HG02759 (cell line): ENCODE measurements around the gene PDIK1L.
A peak's percentile ranks its signal among the peaks of the same experiment; 100 is the strongest.
"Not testable (repeated sequence)": the region's sequence is repeated elsewhere in the genome, so short reads cannot be mapped to it uniquely, and the experiment has no call there.

Source experiments
- ATAC-seq: cut with Tn5 transposase; IDR thresholded peaks from one replicate; pipeline ENCODE4 v1.9.1; 2021; ENCODE audit warnings: mild to moderate bottlenecking, moderate library complexity; ENCODE audit not compliant: unreplicated experiment

The PDIK1L gene

GRCh38 chr1:26089125-26089524, 22.5 kb upstream of the PDIK1L start:
- ATAC-seq = no peak

GRCh38 chr1:26090893-26091292, 20.7 kb upstream of the PDIK1L start:
- no peak for ATAC-seq

- ATAC-seq = no peak
Observed at GRCh38 chr1:26092422-26092821, 19.2 kb upstream of the PDIK1L start.

- ATAC-seq = not testable (repeated sequence)
Observed at GRCh38 chr1:26093569-26093968, 18.1 kb upstream of the PDIK1L start.

- ATAC-seq = no peak
Observed at GRCh38 chr1:26094076-26094669, 17.5 kb upstream of the PDIK1L start.

- no peak for ATAC-seq
Observed at GRCh38 chr1:26094677-26095383, 16.8 kb upstream of the PDIK1L start.

- no peak for ATAC-seq
Observed at GRCh38 chr1:26096471-26096870, 15.2 kb upstream of the PDIK1L start.

- no peak for ATAC-seq
Observed at GRCh38 chr1:26097696-26098095, 13.9 kb upstream of the PDIK1L start.

- no peak for ATAC-seq
Observed at GRCh38 chr1:26098602-26099001, 13.0 kb upstream of the PDIK1L start.

- ATAC-seq = no peak
Observed at GRCh38 chr1:26099780-26100179, 11.8 kb upstream of the PDIK1L start.

- ATAC-seq = not testable (repeated sequence)
Observed at GRCh38 chr1:26100204-26100603, 11.4 kb upstream of the PDIK1L start.

GRCh38 chr1:26102119-26102518, 9.5 kb upstream of the PDIK1L start:
- ATAC-seq = no peak

GRCh38 chr1:26102526-26102925, 9.1 kb upstream of the PDIK1L start:
- no peak for ATAC-seq

GRCh38 chr1:26105226-26105548, 6.4 kb upstream of the PDIK1L start:
- not testable (repeated sequence) for ATAC-seq

- ATAC-seq = no peak
Observed at GRCh38 chr1:26109229-26110164, 2.1 kb upstream of the PDIK1L start.

GRCh38 chr1:26110731-26111529, 694 bp upstream of the PDIK1L start:
- ATAC-seq = peak; percentile 42

GRCh38 chr1:26112407-26112775, 767 bp downstream of the PDIK1L start:
- peak; percentile 2 for ATAC-seq

GRCh38 chr1:26114165-26114927, 2.7 kb downstream of the PDIK1L start:
- no peak for ATAC-seq

GRCh38 chr1:26119892-26120608, 8.4 kb downstream of the PDIK1L start:
- ATAC-seq = no peak
